ENCODE results near the gene SHH. TPM values are rescaled to one million over a fixed set of nuclear protein-coding genes. Genes with fewer than 3 reads are reported as not detected.

SHH gene
- total RNA-seq, 1 experiment from 2014 or later = 0.26 TPM

GRCh38 chr7:155751409-155751808 lies 60.9 kb downstream of the SHH start:
- no peak for TF ChIP-seq CREM (CRISPR knock-in tag; IDR thresholded peaks at IDR 0.05)
- no peak for TF ChIP-seq TEAD4 (CRISPR knock-in tag; IDR thresholded peaks at IDR 0.05)
- no peak for TF ChIP-seq E2F4 (CRISPR knock-in tag; IDR thresholded peaks at IDR 0.05; ENCODE audit: borderline replicate concordance, low read depth)
- no peak for TF ChIP-seq ARID4B (CRISPR knock-in tag; IDR thresholded peaks at IDR 0.05; ENCODE audit: borderline replicate concordance)
- no peak for TF ChIP-seq FOXP1 (CRISPR knock-in tag; IDR thresholded peaks at IDR 0.05; ENCODE audit: borderline replicate concordance)
- no peak for TF ChIP-seq ZNF219 (CRISPR knock-in tag; IDR thresholded peaks at IDR 0.05; ENCODE audit: borderline replicate concordance)
- TF ChIP-seq USF1 (CRISPR knock-in tag; IDR thresholded peaks at IDR 0.05) = no peak
- TF ChIP-seq ZNF317 (CRISPR knock-in tag; IDR thresholded peaks at IDR 0.05; ENCODE audit: borderline replicate concordance, low read depth) = no peak
- no peak for TF ChIP-seq NFYB (CRISPR knock-in tag; conservative IDR thresholded peaks at IDR 0.05; ENCODE audit: low read depth)
- no peak for TF ChIP-seq GRHL2 (CRISPR knock-in tag; IDR thresholded peaks at IDR 0.05; ENCODE audit: insufficient replicate concordance, severe bottlenecking)
- TF ChIP-seq AR (CRISPR knock-in tag; IDR thresholded peaks at IDR 0.05) = no peak
- Mint-ChIP-seq H3K27me3 (ENCODE audit: low read depth) (no peaks in the 10 kb centered on the region), H3K4me1 (peaks cover 38% of the 10 kb centered on the region), H3K27ac (peak overlapping the region; percentile 40; the same call in 1 of the 2 replicates), H3K36me3 (peaks cover 15% of the 10 kb centered on the region), H3K9me3 (peaks cover 5% of the 10 kb centered on the region), H3K4me3 (no peak overlapping the region)
- CTCF ChIA-PET = no interaction called here
- DNase-seq (ENCODE audit: low spot score) = no peak
- POLR2A ChIA-PET = no interaction called here
- no peak for ATAC-seq

GRCh38 chr7:155750255-155751125 lies 61.8 kb downstream of the SHH start:
- ATAC-seq (no peak), DNase-seq (ENCODE audit: low spot score) (no peak)
- H3K27ac Mint-ChIP-seq = no peak overlapping the region
- no peak for TF ChIP-seq USF1 (CRISPR knock-in tag; IDR thresholded peaks at IDR 0.05)
- TF ChIP-seq STAT6 (CRISPR knock-in tag; conservative IDR thresholded peaks at IDR 0.05; ENCODE audit: low read depth) = no peak
- no peak for TF ChIP-seq ZNF416 (CRISPR knock-in tag; IDR thresholded peaks at IDR 0.05)
- TF ChIP-seq CREB1 (CRISPR knock-in tag; IDR thresholded peaks at IDR 0.05) = no peak
- no peak for TF ChIP-seq ZNF121 (CRISPR knock-in tag; IDR thresholded peaks at IDR 0.05)
- peaks cover 38% of the 10 kb centered on the region for H3K4me1 Mint-ChIP-seq
- no peaks in the 10 kb centered on the region for H3K9me3 Mint-ChIP-seq
- no peak overlapping the region for H3K4me3 Mint-ChIP-seq
- H3K36me3 Mint-ChIP-seq = peaks cover 18% of the 10 kb centered on the region
- no peaks in the 10 kb centered on the region for H3K27me3 Mint-ChIP-seq (ENCODE audit: low read depth)
- ChIA-PET POLR2A (no interaction called here), CTCF (no interaction called here)

All from WTC11 (cell line).